HepG2 (cell line): ENCODE data around the gene SAPCD2. TPM values are rescaled to one million over a fixed set of nuclear protein-coding genes. Genes with fewer than 3 reads are reported as not detected.
A peak's percentile ranks its signal among the peaks of the same experiment; 100 is the strongest.

ENCODE experiments used
- ASH2L ChIP-seq: fragments of 300-600, 200-600 bp; sonication (generic); IDR thresholded peaks from 2 replicates; pipeline ENCODE4 v1.7.0; 2017; ENCODE audit warnings: low read depth, mild to moderate bottlenecking, moderate library complexity, mixed read lengths, low read length; ENCODE audit not compliant: insufficient read length
- ATRX ChIP-seq: sonication (generic); formaldehyde crosslinking; IDR thresholded peaks from 2 replicates; pipeline ENCODE4 v1.4.0; 2020; ENCODE audit warnings: missing genetic modification reagents, borderline replicate concordance
- GATAD2A ChIP-seq: IDR thresholded peaks from 2 replicates; pipeline ENCODE4 v1.6.1; 2016
- NR2C2 ChIP-seq: sonication (generic); formaldehyde crosslinking; IDR thresholded peaks from 2 replicates; pipeline ENCODE4 v1.4.0; 2020; ENCODE audit warnings: missing genetic modification reagents, mild to moderate bottlenecking, moderate library complexity, borderline replicate concordance
- RBFOX2 ChIP-seq: fragments of 200-400 bp; formaldehyde crosslinking; IDR thresholded peaks from 2 replicates; pipeline ENCODE4 v1.6.1; 2017; ENCODE audit warnings: low read depth, mild to moderate bottlenecking, low read length
- SALL1 ChIP-seq: sonication (generic); formaldehyde crosslinking; IDR thresholded peaks from 2 replicates; pipeline ENCODE4 v1.8.0; 2022; ENCODE audit warnings: mild to moderate bottlenecking, missing genetic modification reagents
- SIX4 ChIP-seq: sonication (generic); formaldehyde crosslinking; IDR thresholded peaks from 2 replicates; pipeline ENCODE4 v1.4.0; 2020; ENCODE audit warnings: missing genetic modification reagents
- SMARCC2 ChIP-seq: fragments of 450-650 bp; IDR thresholded peaks from 2 replicates; pipeline ENCODE4 v1.6.1; 2017; ENCODE audit warnings: antibody characterized with exemption, mild to moderate bottlenecking
- TGIF2 ChIP-seq: IDR thresholded peaks from 2 replicates; pipeline ENCODE4 v1.6.1; 2016; ENCODE audit warnings: control low read depth, missing compliant biosample characterization
- ZFP36 ChIP-seq: fragments of 150-350 bp; IDR thresholded peaks from 2 replicates; pipeline ENCODE4 v1.6.1; 2018; ENCODE audit warnings: borderline replicate concordance, low read length, low read depth; ENCODE audit not compliant: partially characterized antibody
- ZKSCAN5 ChIP-seq: sonication (generic); formaldehyde crosslinking; IDR thresholded peaks from 2 replicates; pipeline ENCODE4 v1.5.1; 2020; ENCODE audit warnings: mild to moderate bottlenecking, missing genetic modification reagents
- ZNF672 ChIP-seq: sonication (generic); formaldehyde crosslinking; IDR thresholded peaks from 2 replicates; pipeline ENCODE4 v1.8.1; 2022; ENCODE audit warnings: missing genetic modification reagents
- ZSCAN30 ChIP-seq: sonication (generic); formaldehyde crosslinking; IDR thresholded peaks from 2 replicates; pipeline ENCODE4 v1.5.0; 2020; ENCODE audit warnings: mild to moderate bottlenecking, missing genetic modification reagents
- polyA plus RNA-seq, 8 experiments: library from polyadenylated mRNA; depleted of rRNA in 3 of 8; stranded (reverse) in 7 of 8; unstranded in 1 of 8; fragments of >200 nt; fragmentation: Illumina TruSeq in 4 of 8; extraction: Trizol in 4 of 8; gene quantifications; 2 replicates each; pipeline versions ENCODE4 v1.2.1 to v1.2.3, GENCODE V29; 2011 to 2016; ENCODE audit warnings: low read depth in 4 of 8, missing spikeins in 1 of 8, mixed read lengths in 1 of 8; ENCODE audit not compliant: insufficient read depth in 1 of 8
- total RNA-seq, 5 experiments: library from RNA; depleted of rRNA; stranded (reverse); fragments of >200 nt; fragmentation: Illumina TruSeq; extraction: Trizol; gene quantifications; 2 replicates each; pipeline ENCODE4 v1.2.3, GENCODE V29; 2016; ENCODE audit warnings: low read depth in 1 of 5
- TF ChIP-seq, protein P1 (sequence below): sonication (generic); formaldehyde crosslinking; IDR thresholded peaks from 2 replicates; pipeline ENCODE4 v1.8.0; 2022; ENCODE audit warnings: mild to moderate bottlenecking, missing genetic modification reagents, borderline replicate concordance
- TF ChIP-seq, protein P2 (sequence below): sonication (generic); formaldehyde crosslinking; IDR thresholded peaks from one replicate; pipeline ENCODE4 v1.5.1; 2020; ENCODE audit warnings: mild to moderate bottlenecking, missing genetic modification reagents; ENCODE audit errors: not compliant biosample characterization
- TF ChIP-seq, protein P3 (sequence below): sonication (generic); formaldehyde crosslinking; IDR thresholded peaks from 2 replicates; pipeline ENCODE4 v1.4.0; 2020; ENCODE audit warnings: mild to moderate bottlenecking, missing genetic modification reagents

SAPCD2 gene
- total and polyA plus RNA-seq, 2 of the 13 experiments (the other 11 are each of a cell fraction or from before 2014, with no cell fraction given): 21.9 to 42.8 TPM

DNA sequence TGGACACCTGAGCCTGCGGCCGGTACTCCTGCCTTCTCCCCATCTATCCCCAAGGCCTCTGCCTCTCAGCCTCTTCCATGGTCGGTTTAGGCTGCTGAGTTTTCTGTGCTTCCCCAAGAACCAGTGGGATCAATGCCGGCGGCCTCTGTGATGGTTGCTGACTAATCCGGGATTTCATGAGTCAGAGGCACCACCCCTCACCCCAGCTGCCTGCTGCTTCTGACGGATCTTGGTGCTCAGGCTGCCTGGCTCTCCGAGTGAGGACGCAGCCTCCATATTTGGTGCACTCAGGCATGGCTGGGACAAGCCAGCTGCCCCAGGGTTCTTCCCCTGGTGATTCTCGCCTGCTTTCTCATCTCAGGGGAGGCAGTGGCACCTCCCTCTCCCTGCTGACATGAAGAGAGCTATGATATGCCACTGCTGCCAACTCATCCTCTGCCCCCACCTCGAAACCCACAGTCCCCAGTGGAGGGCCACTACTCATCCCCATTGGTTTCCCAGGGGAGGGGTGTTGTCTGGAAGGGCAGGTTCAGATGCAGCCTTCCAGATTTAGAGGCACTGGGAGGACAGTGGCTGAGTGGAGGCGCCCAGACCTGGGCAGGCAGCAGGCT lies 13.1 kb upstream of the SAPCD2 start (continued):
- TF ChIP-seq, protein P1, sequence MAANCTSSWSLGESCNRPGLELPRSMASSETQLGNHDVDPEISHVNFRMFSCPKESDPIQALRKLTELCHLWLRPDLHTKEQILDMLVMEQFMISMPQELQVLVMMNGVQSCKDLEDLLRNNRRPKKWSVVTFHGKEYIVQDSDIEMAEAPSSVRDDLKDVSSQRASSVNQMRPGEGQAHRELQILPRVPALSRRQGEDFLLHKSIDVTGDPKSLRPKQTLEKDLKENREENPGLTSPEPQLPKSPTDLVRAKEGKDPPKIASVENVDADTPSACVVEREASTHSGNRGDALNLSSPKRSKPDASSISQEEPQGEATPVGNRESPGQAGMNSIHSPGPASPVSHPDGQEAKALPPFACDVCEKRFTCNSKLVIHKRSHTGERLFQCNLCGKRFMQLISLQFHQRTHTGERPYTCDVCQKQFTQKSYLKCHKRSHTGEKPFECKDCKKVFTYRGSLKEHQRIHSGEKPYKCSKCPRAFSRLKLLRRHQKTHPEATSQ (CRISPR knock-in tag): no peak
- no peak for TF ChIP-seq ASH2L
- no peak for TF ChIP-seq ATRX (CRISPR knock-in tag)
- no peak for TF ChIP-seq ZNF672
- TF ChIP-seq SIX4 (CRISPR knock-in tag): no peak
- TF ChIP-seq SALL1 (CRISPR knock-in tag): 0 out of 2 replicates have a peak, but pooled peaks have one; percentile 38
- no peak for TF ChIP-seq ZSCAN30
- TF ChIP-seq TGIF2 (CRISPR knock-in tag): no peak
- no peak for TF ChIP-seq ZFP36
- no peak for TF ChIP-seq ZKSCAN5 (CRISPR knock-in tag)
- 0 out of 2 replicates have a peak, but pooled peaks have one; percentile 27 for TF ChIP-seq GATAD2A (CRISPR knock-in tag)
- no peak for TF ChIP-seq NR2C2 (CRISPR knock-in tag)
- TF ChIP-seq SMARCC2: no peak
- TF ChIP-seq, protein P2, sequence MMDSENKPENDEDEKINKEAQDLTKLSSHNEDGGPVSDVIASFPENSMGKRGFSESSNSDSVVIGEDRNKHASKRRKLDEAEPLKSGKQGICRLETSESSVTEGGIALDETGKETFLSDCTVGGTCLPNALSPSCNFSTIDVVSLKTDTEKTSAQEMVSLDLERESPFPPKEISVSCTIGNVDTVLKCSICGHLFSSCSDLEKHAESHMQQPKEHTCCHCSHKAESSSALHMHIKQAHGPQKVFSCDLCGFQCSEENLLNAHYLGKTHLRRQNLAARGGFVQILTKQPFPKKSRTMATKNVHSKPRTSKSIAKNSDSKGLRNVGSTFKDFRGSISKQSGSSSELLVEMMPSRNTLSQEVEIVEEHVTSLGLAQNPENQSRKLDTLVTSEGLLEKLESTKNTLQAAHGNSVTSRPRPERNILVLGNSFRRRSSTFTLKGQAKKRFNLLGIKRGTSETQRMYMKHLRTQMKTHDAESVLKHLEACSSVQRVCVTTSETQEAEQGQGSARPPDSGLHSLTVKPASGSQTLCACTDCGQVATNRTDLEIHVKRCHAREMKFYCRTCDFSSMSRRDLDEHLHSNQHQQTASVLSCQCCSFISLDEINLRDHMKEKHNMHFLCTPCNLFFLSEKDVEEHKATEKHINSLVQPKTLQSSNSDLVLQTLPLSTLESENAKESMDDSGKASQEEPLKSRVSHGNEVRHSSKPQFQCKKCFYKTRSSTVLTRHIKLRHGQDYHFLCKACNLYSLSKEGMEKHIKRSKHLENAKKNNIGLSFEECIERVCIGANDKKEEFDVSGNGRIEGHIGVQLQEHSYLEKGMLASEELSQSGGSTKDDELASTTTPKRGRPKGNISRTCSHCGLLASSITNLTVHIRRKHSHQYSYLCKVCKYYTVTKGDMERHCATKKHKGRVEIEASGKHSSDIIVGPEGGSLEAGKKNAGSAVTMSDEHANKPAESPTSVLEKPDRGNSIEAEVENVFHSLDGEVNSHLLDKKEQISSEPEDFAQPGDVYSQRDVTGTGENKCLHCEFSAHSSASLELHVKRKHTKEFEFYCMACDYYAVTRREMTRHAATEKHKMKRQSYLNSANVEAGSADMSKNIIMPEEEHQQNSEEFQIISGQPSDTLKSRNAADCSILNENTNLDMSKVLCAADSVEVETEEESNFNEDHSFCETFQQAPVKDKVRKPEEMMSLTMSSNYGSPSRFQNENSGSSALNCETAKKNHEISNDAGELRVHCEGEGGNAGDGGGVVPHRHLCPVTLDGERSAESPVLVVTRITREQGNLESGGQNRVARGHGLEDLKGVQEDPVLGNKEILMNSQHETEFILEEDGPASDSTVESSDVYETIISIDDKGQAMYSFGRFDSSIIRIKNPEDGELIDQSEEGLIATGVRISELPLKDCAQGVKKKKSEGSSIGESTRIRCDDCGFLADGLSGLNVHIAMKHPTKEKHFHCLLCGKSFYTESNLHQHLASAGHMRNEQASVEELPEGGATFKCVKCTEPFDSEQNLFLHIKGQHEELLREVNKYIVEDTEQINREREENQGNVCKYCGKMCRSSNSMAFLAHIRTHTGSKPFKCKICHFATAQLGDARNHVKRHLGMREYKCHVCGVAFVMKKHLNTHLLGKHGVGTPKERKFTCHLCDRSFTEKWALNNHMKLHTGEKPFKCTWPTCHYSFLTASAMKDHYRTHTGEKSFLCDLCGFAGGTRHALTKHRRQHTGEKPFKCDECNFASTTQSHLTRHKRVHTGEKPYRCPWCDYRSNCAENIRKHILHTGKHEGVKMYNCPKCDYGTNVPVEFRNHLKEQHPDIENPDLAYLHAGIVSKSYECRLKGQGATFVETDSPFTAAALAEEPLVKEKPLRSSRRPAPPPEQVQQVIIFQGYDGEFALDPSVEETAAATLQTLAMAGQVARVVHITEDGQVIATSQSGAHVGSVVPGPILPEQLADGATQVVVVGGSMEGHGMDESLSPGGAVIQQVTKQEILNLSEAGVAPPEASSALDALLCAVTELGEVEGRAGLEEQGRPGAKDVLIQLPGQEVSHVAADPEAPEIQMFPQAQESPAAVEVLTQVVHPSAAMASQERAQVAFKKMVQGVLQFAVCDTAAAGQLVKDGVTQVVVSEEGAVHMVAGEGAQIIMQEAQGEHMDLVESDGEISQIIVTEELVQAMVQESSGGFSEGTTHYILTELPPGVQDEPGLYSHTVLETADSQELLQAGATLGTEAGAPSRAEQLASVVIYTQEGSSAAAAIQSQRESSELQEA (CRISPR knock-in tag): no peak
- TF ChIP-seq RBFOX2: no peak
- TF ChIP-seq, protein P3, sequence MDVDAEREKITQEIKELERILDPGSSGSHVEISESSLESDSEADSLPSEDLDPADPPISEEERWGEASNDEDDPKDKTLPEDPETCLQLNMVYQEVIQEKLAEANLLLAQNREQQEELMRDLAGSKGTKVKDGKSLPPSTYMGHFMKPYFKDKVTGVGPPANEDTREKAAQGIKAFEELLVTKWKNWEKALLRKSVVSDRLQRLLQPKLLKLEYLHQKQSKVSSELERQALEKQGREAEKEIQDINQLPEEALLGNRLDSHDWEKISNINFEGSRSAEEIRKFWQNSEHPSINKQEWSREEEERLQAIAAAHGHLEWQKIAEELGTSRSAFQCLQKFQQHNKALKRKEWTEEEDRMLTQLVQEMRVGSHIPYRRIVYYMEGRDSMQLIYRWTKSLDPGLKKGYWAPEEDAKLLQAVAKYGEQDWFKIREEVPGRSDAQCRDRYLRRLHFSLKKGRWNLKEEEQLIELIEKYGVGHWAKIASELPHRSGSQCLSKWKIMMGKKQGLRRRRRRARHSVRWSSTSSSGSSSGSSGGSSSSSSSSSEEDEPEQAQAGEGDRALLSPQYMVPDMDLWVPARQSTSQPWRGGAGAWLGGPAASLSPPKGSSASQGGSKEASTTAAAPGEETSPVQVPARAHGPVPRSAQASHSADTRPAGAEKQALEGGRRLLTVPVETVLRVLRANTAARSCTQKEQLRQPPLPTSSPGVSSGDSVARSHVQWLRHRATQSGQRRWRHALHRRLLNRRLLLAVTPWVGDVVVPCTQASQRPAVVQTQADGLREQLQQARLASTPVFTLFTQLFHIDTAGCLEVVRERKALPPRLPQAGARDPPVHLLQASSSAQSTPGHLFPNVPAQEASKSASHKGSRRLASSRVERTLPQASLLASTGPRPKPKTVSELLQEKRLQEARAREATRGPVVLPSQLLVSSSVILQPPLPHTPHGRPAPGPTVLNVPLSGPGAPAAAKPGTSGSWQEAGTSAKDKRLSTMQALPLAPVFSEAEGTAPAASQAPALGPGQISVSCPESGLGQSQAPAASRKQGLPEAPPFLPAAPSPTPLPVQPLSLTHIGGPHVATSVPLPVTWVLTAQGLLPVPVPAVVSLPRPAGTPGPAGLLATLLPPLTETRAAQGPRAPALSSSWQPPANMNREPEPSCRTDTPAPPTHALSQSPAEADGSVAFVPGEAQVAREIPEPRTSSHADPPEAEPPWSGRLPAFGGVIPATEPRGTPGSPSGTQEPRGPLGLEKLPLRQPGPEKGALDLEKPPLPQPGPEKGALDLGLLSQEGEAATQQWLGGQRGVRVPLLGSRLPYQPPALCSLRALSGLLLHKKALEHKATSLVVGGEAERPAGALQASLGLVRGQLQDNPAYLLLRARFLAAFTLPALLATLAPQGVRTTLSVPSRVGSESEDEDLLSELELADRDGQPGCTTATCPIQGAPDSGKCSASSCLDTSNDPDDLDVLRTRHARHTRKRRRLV (CRISPR knock-in tag): no peak
